Fibroblast of lung (primary cell): ENCODE measurements around the gene FAP. TPM values are rescaled to one million over a fixed set of nuclear protein-coding genes. Genes with fewer than 3 reads are reported as not detected.

ENCODE experiments used
- DNase-seq, 2 donors: peaks; one replicate each; pipeline versions ENCODE4 v3.0.0 to v3.0.0-alpha.2; 2010; ENCODE audit warnings: low read depth in 2 of 2
- H2AFZ ChIP-seq: 2 replicates; pipeline ENCODE4 v1.5.1; 2012; ENCODE audit warnings: low read length, control low read depth, inconsistent platforms
- H3K27ac ChIP-seq: 2 replicates; pipeline ENCODE4 v1.5.1; 2011; ENCODE audit warnings: low read length, control low read depth; ENCODE audit not compliant: insufficient read depth
- H3K27me3 ChIP-seq: 2 replicates; pipeline ENCODE4 v1.5.1; 2011; ENCODE audit warnings: mild to moderate bottlenecking, low read length; ENCODE audit not compliant: control insufficient read depth, insufficient read depth
- H3K36me3 ChIP-seq: 2 replicates; pipeline ENCODE4 v1.5.1; 2011; ENCODE audit warnings: low read length; ENCODE audit not compliant: control insufficient read depth, insufficient read depth
- H3K4me1 ChIP-seq: 2 replicates; pipeline ENCODE4 v1.5.1; 2011; ENCODE audit warnings: low read length; ENCODE audit not compliant: control insufficient read depth, insufficient read depth; ENCODE audit errors: extremely low read depth
- H3K4me2 ChIP-seq: 2 replicates; pipeline ENCODE4 v1.5.1; 2011; ENCODE audit warnings: low read length, control low read depth; ENCODE audit not compliant: insufficient read depth; ENCODE audit errors: extremely low read depth
- H3K4me3 ChIP-seq, 4 experiments: fragments of 200-600 bp in 1 of 4; sonication (generic) in 1 of 4; replicated peaks in 1 of 4; 2 replicates each; pipeline ENCODE4 v1.5.1; 2011 to 2016; ENCODE audit warnings: low read length in 4 of 4, low read depth in 3 of 4, mild to moderate bottlenecking in 3 of 4, control low read depth in 2 of 4, inconsistent platforms in 1 of 4, mixed read lengths in 1 of 4; ENCODE audit not compliant: insufficient read depth in 1 of 4; ENCODE audit errors: control extremely low read depth in 1 of 4
- H3K79me2 ChIP-seq: 2 replicates; pipeline ENCODE4 v1.5.1; 2012; ENCODE audit warnings: mild to moderate bottlenecking, low read length, inconsistent platforms; ENCODE audit not compliant: control insufficient read depth, insufficient read depth
- H3K9ac ChIP-seq: 2 replicates; pipeline ENCODE4 v1.5.1; 2011; ENCODE audit warnings: mild to moderate bottlenecking, low read length, control low read depth; ENCODE audit not compliant: insufficient read depth
- H3K9me3 ChIP-seq: 2 replicates; pipeline ENCODE4 v1.5.1; 2012; ENCODE audit warnings: low read depth, low read length; ENCODE audit not compliant: control insufficient read depth, insufficient read depth
- H4K20me1 ChIP-seq: 2 replicates; pipeline ENCODE4 v1.5.1; 2011; ENCODE audit warnings: low read length; ENCODE audit not compliant: control insufficient read depth, insufficient read depth; ENCODE audit errors: extremely low read depth
- EZH2 ChIP-seq: IDR thresholded peaks from 2 replicates; pipeline ENCODE4 v1.5.1; 2012; ENCODE audit warnings: low read length, control low read depth, mild to moderate bottlenecking; ENCODE audit errors: missing control alignments
- polyA plus RNA-seq, 2 donors: library from polyadenylated mRNA; depleted of rRNA in 1 of 2; stranded (reverse) in 1 of 2; unstranded in 1 of 2; fragments of >200 nt; gene quantifications; 2 replicates each; pipeline ENCODE4 v1.2.1, GENCODE V29; 2011 to 2012; ENCODE audit warnings: missing spikeins in 1 of 2
- total RNA-seq: library from RNA; depleted of rRNA; stranded (reverse); fragments of >200 nt; gene quantifications from 2 replicates; pipeline ENCODE4 v1.2.1, GENCODE V29; 2014
- TF ChIP-seq, protein P1 (sequence below), 2 donors: IDR thresholded peaks in 1 of 2; conservative IDR thresholded peaks in 1 of 2; 1 replicate in 1 of 2; 2 replicates in 1 of 2; pipeline ENCODE4 v1.5.1; 2011 to 2012; ENCODE audit warnings: low read length in 2 of 2, control low read depth in 1 of 2, inconsistent platforms in 1 of 2, low read depth in 1 of 2, mild to moderate bottlenecking in 1 of 2

Gene FAP
- total and polyA plus RNA-seq, 2 donors (not counting 1 experiment from before 2014, with no cell fraction given): 96.1 to 140 TPM

DNA sequence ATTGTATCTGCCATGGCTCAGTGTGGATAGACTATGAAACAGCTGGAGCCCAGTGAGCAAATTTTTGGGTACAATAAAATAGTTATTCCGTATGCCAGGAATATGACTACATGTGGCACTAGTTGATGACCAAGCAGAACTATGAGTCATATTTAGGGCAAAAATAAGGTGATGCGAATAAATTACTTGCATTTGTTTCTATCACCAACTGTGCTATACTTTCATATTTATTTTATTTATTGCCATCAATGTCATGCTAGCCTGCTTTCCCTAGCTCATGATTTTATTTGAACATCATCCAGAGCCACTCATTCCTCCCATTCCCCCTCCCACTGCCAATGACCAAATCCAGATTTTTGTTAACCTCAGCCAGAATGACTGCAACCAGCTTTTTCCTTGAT is 13.3 kb upstream of the FAP start:
- H3K4me3 ChIP-seq: no peak overlapping the region
- no peak overlapping the region for H3K27ac ChIP-seq
- no peaks in the 10 kb centered on the region for H3K36me3 ChIP-seq
- H4K20me1 ChIP-seq: no peaks in the 10 kb centered on the region
- H3K4me2 ChIP-seq: no peak overlapping the region
- no peak overlapping the region for H3K9ac ChIP-seq
- H3K9me3 ChIP-seq: no peaks in the 10 kb centered on the region
- DNase-seq: peak; percentile 43 to 72
- TF ChIP-seq, protein P1, sequence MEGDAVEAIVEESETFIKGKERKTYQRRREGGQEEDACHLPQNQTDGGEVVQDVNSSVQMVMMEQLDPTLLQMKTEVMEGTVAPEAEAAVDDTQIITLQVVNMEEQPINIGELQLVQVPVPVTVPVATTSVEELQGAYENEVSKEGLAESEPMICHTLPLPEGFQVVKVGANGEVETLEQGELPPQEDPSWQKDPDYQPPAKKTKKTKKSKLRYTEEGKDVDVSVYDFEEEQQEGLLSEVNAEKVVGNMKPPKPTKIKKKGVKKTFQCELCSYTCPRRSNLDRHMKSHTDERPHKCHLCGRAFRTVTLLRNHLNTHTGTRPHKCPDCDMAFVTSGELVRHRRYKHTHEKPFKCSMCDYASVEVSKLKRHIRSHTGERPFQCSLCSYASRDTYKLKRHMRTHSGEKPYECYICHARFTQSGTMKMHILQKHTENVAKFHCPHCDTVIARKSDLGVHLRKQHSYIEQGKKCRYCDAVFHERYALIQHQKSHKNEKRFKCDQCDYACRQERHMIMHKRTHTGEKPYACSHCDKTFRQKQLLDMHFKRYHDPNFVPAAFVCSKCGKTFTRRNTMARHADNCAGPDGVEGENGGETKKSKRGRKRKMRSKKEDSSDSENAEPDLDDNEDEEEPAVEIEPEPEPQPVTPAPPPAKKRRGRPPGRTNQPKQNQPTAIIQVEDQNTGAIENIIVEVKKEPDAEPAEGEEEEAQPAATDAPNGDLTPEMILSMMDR (conservative IDR thresholded peaks at IDR 0.05 in 1 of 2, IDR thresholded peaks at IDR 0.05 in 1 of 2; ENCODE audit: low read depth in 1 of 2, low read length in 2 of 2): no peak
- TF ChIP-seq EZH2: no peak
- H3K4me1 ChIP-seq: peaks cover 17% of the 10 kb centered on the region
- no peaks in the 10 kb centered on the region for H3K79me2 ChIP-seq
- no peak overlapping the region for H2AFZ ChIP-seq
- no peaks in the 10 kb centered on the region for H3K27me3 ChIP-seq

DNA sequence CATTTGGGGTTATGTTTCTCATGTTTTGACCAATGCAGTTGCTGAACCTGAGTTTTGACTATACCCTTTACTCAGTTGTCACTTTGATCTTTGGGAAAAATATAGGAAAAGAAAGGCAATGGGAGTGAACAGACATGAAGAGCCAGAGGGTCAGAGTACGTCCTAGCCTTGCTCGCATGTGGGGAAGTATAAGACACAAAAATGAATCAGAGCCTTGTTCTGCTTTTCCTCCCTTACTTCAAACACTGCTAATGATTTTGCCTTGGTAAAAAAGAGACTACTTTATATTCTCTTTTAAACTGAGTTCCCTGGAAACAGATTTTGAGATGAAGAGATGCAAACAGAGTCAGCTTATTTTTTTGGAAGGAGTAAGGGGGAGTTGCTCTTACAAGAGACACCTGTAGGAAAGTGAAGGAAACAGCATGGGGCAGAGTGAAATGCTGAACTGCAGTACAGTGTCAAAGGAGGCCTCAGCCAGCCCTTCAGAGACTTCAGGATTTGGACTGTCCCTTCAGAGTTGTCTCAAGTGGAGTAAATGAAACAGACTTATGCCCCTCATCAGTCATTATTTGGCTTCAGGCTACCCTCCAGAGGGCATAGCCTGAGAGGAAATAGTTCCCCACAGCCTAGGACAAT is 11.1 kb upstream of the FAP start:
- no peak for DNase-seq
- Histone ChIP-seq H3K4me1 (peaks cover 8% of the 10 kb centered on the region), H4K20me1 (no peaks in the 10 kb centered on the region), H3K27ac (no peak overlapping the region), H3K27me3 (no peaks in the 10 kb centered on the region), H3K4me3 (no peak overlapping the region), H3K36me3 (no peaks in the 10 kb centered on the region), H3K9me3 (no peaks in the 10 kb centered on the region), H3K9ac (no peak overlapping the region), H2AFZ (no peak overlapping the region), H3K4me2 (no peak overlapping the region), H3K79me2 (no peaks in the 10 kb centered on the region)
- no peak for TF ChIP-seq EZH2
- TF ChIP-seq, protein P1 (conservative IDR thresholded peaks at IDR 0.05 in 1 of 2, IDR thresholded peaks at IDR 0.05 in 1 of 2; ENCODE audit: low read depth in 1 of 2, low read length in 2 of 2): no peak

DNA sequence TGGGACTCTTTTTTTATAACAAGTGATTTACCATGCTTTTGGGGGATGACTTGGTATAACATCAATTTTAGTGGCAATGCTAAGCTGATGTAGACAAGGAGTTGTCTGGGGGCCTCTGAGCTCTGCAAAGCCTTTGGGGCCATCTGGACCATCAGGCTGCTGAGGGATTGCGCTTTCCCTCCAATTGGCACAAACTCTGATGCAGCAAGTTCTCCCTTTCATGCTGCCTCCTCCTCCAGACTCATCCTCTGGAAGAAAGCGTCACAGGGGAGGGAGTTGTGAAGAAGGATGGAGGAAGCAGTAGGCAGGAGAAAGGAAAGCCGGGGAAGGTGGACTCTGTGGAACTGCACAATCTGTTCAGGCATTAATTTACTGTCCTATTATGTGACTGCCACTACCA is 10.2 kb upstream of the FAP start:
- H3K27ac ChIP-seq: no peak overlapping the region
- TF ChIP-seq, protein P1 (conservative IDR thresholded peaks at IDR 0.05 in 1 of 2, IDR thresholded peaks at IDR 0.05 in 1 of 2; ENCODE audit: low read depth in 1 of 2, low read length in 2 of 2): no peak
- no peak for TF ChIP-seq EZH2
- no peaks in the 10 kb centered on the region for H3K27me3 ChIP-seq

More for the DNA sequence above, 10.2 kb upstream of the FAP start:
- H4K20me1 ChIP-seq: no peaks in the 10 kb centered on the region
- no peak overlapping the region for H3K9ac ChIP-seq
- no peak for DNase-seq
- no peaks in the 10 kb centered on the region for H3K9me3 ChIP-seq
- no peaks in the 10 kb centered on the region for H3K36me3 ChIP-seq
- no peak overlapping the region for H3K4me3 ChIP-seq
- H3K4me1 ChIP-seq: peaks cover 8% of the 10 kb centered on the region
- no peak overlapping the region for H3K4me2 ChIP-seq
- H3K79me2 ChIP-seq: no peaks in the 10 kb centered on the region
- no peak overlapping the region for H2AFZ ChIP-seq
